ENCODE data around the gene PLRG1. TPM values are rescaled to one million over a fixed set of nuclear protein-coding genes. Genes with fewer than 3 reads are reported as not detected.

The PLRG1 gene
- total RNA-seq, 1 donor from 2014 or later, result 70.6 TPM

DNA sequence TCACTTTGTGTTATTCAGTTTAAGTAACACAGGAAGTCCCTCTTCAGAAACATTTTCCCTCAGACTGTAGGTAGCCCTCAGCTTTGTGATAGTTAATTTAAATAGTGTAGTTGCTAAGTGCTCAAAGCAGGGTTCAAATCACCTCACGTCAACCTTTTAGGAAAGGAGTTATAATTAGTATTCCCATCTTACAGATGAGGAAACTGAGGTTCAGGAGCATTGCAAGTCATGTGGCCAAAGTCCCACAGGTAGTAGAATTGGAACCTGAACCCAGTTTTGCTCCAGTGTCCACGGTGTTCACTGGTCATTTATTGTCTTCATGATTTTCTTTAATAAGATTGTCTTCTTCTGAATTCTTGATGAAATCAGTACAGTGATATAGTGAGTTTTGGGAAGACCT is 54.3 kb downstream of the PLRG1 start:
- Mint-ChIP-seq H3K9me3 (ENCODE audit: unreplicated experiment) (no peaks in the 10 kb centered on the region), H3K27ac (ENCODE audit: unreplicated experiment) (no peak overlapping the region), H3K4me1 (ENCODE audit: unreplicated experiment) (peaks cover 9% of the 10 kb centered on the region), H3K27me3 (ENCODE audit: unreplicated experiment) (peaks cover 12% of the 10 kb centered on the region), H3K36me3 (ENCODE audit: low read depth, unreplicated experiment) (no peaks in the 10 kb centered on the region), H3K4me3 (ENCODE audit: unreplicated experiment) (no peak overlapping the region)
- TF ChIP-seq, protein P1, sequence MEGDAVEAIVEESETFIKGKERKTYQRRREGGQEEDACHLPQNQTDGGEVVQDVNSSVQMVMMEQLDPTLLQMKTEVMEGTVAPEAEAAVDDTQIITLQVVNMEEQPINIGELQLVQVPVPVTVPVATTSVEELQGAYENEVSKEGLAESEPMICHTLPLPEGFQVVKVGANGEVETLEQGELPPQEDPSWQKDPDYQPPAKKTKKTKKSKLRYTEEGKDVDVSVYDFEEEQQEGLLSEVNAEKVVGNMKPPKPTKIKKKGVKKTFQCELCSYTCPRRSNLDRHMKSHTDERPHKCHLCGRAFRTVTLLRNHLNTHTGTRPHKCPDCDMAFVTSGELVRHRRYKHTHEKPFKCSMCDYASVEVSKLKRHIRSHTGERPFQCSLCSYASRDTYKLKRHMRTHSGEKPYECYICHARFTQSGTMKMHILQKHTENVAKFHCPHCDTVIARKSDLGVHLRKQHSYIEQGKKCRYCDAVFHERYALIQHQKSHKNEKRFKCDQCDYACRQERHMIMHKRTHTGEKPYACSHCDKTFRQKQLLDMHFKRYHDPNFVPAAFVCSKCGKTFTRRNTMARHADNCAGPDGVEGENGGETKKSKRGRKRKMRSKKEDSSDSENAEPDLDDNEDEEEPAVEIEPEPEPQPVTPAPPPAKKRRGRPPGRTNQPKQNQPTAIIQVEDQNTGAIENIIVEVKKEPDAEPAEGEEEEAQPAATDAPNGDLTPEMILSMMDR (IDR thresholded peaks at IDR 0.05; ENCODE audit: unreplicated experiment), result no peak
- DNase-seq (ENCODE audit: low spot score), result no peak

DNA sequence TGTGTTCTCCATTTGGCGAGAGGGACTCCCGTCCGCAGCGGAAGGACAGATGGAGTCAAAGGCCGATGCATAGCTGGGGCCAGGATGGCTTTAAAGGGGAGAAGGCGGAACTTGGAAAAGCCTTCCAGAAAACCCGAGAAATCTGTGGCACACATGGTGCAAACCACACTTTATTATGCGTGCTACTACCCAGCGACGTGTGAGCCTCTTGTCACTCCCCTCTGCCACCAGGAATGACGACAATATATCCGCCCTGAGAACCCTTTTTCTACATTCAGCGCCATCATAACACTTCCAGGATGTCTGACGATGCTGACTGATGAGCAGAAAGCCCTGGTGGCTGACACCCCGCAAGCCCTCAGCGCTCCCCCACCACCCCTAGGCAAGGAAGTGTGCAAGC is 57.9 kb downstream of the PLRG1 start:
- TF ChIP-seq, protein P1 (IDR thresholded peaks at IDR 0.05; ENCODE audit: unreplicated experiment), result no peak

DNA sequence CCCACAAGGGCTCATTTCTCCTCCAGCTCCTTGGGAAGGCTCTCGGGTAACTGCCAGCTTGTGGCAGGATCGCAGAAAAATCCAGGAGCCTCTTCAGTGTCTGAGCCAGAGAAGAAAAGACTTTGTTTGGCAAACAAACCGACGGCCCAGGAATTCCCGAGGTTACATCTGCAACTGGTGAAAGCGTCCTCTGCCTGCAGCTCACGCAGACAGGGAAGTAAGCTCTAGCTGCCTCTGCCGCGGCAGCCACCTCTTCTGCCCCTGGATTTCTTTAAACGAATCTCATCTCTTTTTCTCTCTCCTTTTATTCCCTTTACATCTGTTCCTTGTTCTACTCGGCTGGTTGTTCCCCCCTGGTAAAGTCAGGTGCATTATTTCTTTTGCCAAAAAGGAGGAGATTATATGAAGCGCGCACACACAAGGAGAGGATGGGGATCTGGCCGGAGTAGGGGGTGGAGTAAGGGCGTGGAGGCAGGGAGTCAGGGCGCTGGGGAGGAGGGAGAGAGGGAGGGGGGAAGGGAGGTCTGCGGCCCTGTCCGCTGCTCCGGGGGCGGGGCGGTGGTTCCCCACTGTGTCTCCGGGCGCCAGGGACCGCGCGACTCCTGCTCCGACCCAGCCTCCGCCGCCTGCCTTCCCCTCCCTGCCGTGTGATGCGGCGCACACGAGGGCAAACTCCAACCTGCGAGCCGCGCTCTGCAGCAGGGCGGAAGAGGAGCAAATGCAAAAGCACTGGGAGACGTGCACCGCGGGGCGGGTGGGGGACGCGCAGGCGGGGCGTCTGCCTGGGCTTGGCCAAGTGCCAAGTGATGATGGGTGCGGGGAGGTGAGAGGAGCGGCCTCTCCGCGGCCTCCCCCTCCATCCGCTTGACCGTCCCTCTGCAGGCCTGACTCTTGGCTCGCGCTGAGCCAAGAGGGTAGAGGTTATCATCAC is 58.6 kb downstream of the PLRG1 start, which contains the start of gene DCHS2:
Gene DCHS2 (minus strand): TSS at position 459 of the 931 bp plus-strand sequence. CDS start 444 bp downstream, at position 15.
- peak within 1 kb of the TSS; percentile 52 for H3K27ac Mint-ChIP-seq (ENCODE audit: unreplicated experiment)
- H3K4me3 Mint-ChIP-seq (ENCODE audit: unreplicated experiment), result peak within 1 kb of the TSS; percentile 69
- DNase-seq (ENCODE audit: low spot score), result peak; percentile 27
- H3K4me1 Mint-ChIP-seq (ENCODE audit: unreplicated experiment), result peaks cover 12% of the 10 kb centered on the region
- no peaks in the 10 kb centered on the region for H3K9me3 Mint-ChIP-seq (ENCODE audit: unreplicated experiment)
- no peaks in the 10 kb centered on the region for H3K36me3 Mint-ChIP-seq (ENCODE audit: low read depth, unreplicated experiment)
- peaks cover 21% of the 10 kb centered on the region for H3K27me3 Mint-ChIP-seq (ENCODE audit: unreplicated experiment)
- TF ChIP-seq, protein P1 (IDR thresholded peaks at IDR 0.05; ENCODE audit: unreplicated experiment), result no peak

More for the DNA sequence above, 57.9 kb downstream of the PLRG1 start:
- H3K4me3 Mint-ChIP-seq (ENCODE audit: unreplicated experiment), result peak overlapping the region; percentile 42
- H3K4me1 Mint-ChIP-seq (ENCODE audit: unreplicated experiment), result peaks cover 12% of the 10 kb centered on the region
- peaks cover 20% of the 10 kb centered on the region for H3K27me3 Mint-ChIP-seq (ENCODE audit: unreplicated experiment)
- H3K9me3 Mint-ChIP-seq (ENCODE audit: unreplicated experiment), result no peaks in the 10 kb centered on the region
- H3K27ac Mint-ChIP-seq (ENCODE audit: unreplicated experiment), result no peak overlapping the region
- DNase-seq (ENCODE audit: low spot score), result no peak
- H3K36me3 Mint-ChIP-seq (ENCODE audit: low read depth, unreplicated experiment), result no peaks in the 10 kb centered on the region

DNA sequence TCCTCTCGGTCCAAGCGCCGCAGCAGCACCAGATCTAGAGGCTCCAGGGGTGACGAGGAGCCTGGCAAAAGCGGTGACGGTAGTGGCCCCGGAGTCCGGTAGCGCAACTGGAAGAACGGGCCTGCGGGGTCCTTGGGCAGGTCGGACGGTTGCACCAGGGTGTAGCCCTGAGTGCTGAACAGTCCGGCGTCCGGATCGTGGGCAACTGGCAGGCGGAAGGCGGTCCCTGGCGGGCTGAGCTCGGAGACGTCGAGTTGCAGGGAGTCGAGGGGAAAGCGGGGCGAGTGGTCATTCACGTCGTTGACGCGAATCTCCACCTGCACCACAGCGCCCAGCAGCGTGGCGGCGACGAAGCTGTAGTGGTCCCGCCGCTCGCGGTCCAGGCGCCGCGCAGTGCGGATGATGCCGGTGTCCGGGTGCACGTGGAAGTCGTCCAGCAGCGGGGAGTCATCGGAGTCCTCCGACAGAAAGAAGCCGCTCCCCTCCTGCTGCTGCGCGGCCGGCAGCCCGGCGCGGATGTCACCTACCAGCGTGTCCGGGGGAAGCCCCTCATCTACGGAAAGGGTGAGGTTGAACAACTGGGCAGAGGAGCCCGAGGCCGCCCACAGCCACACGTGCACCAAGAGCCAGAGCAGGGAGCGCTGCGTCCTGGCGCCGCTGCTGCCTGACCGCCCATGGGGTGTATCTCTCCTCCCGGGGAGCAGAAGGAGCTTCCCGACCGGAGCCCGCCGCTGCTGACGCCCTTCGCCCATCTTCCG is 59.4 kb downstream of the PLRG1 start:
- peak; percentile 31 for DNase-seq (ENCODE audit: low spot score)
- Mint-ChIP-seq H3K27ac (ENCODE audit: unreplicated experiment) (no peak overlapping the region), H3K4me1 (ENCODE audit: unreplicated experiment) (peaks cover 12% of the 10 kb centered on the region)

More for the DNA sequence above, 59.4 kb downstream of the PLRG1 start:
- H3K27me3 Mint-ChIP-seq (ENCODE audit: unreplicated experiment), result peaks cover 21% of the 10 kb centered on the region
- H3K4me3 Mint-ChIP-seq (ENCODE audit: unreplicated experiment), result peak overlapping the region; percentile 69
- TF ChIP-seq, protein P1 (IDR thresholded peaks at IDR 0.05; ENCODE audit: unreplicated experiment), result no peak
- no peaks in the 10 kb centered on the region for H3K9me3 Mint-ChIP-seq (ENCODE audit: unreplicated experiment)
- no peaks in the 10 kb centered on the region for H3K36me3 Mint-ChIP-seq (ENCODE audit: low read depth, unreplicated experiment)

All from endothelial cell (in vitro differentiated cells).